Tibial nerve (tissue), 4 donors: ENCODE results near the gene CCNF.

Experiments
- CTCF ChIP-seq, 5 experiments: fragments of 200-600 bp in 3 of 5; fragments of 450-650 bp in 2 of 5; sonication (generic) in 3 of 5; IDR thresholded peaks; one replicate each; pipeline ENCODE4 v1.5.1; 2016 to 2019; ENCODE audit warnings: antibody characterized with exemption in 5 of 5, mild to moderate bottlenecking in 3 of 5, moderate library complexity in 2 of 5
- EP300 ChIP-seq, 2 donors: sonication (generic); formaldehyde crosslinking; IDR thresholded peaks; one replicate each; pipeline ENCODE4 v1.6.1; 2017; ENCODE audit warnings: antibody characterized with exemption in 2 of 2, mild to moderate bottlenecking in 1 of 2
- POLR2A ChIP-seq, 2 donors: fragments of 450-650 bp; IDR thresholded peaks; one replicate each; pipeline ENCODE4 v1.6.1; 2017; ENCODE audit warnings: antibody characterized with exemption in 2 of 2, mild to moderate bottlenecking in 2 of 2, moderate library complexity in 2 of 2

GRCh38 chr16:2420035-2420434, 9.2 kb upstream of the CCNF start:
- no peak for TF ChIP-seq CTCF (IDR thresholded peaks at IDR 0.05)
- no peak for TF ChIP-seq EP300 (IDR thresholded peaks at IDR 0.05)
- TF ChIP-seq POLR2A (IDR thresholded peaks at IDR 0.05), result no peak
